ENCODE results near the gene DGKD. TPM values are rescaled to one million over a fixed set of nuclear protein-coding genes. Genes with fewer than 3 reads are reported as not detected.
A peak's percentile ranks its signal among the peaks of the same experiment; 100 is the strongest.

DGKD gene
- total RNA-seq, 6 experiments from 2014 or later = 8.1 to 12.2 (median 10.3) TPM

- H3K27me3 Mint-ChIP-seq (ENCODE audit: insufficient read depth) = peaks cover 2% of the 10 kb centered on the region
- H3K4me3 Mint-ChIP-seq = no peak overlapping the region
- H3K36me3 Mint-ChIP-seq (ENCODE audit: low read depth) = peaks cover 5% of the 10 kb centered on the region
- TF ChIP-seq CTCF (IDR thresholded peaks at IDR 0.05) = no peak
- DNase-seq = no peak
- no peaks in the 10 kb centered on the region for H3K9me3 Mint-ChIP-seq
- no peak overlapping the region for H3K27ac Mint-ChIP-seq
- peaks cover 13% of the 10 kb centered on the region for H3K4me1 Mint-ChIP-seq (ENCODE audit: low read depth)
Measured at GRCh38 chr2:233380132-233380895, 26.0 kb downstream of the DGKD start.

GRCh38 chr2:233380995-233381637 is 26.8 kb downstream of the DGKD start:
- H3K27ac Mint-ChIP-seq = no peak overlapping the region
- no peak for DNase-seq
- H3K36me3 Mint-ChIP-seq (ENCODE audit: low read depth) = peaks cover 5% of the 10 kb centered on the region
- H3K9me3 Mint-ChIP-seq = no peaks in the 10 kb centered on the region
- H3K27me3 Mint-ChIP-seq (ENCODE audit: insufficient read depth) = peaks cover 2% of the 10 kb centered on the region
- no peak for TF ChIP-seq CTCF (IDR thresholded peaks at IDR 0.05)
- peaks cover 13% of the 10 kb centered on the region for H3K4me1 Mint-ChIP-seq (ENCODE audit: low read depth)
- no peak overlapping the region for H3K4me3 Mint-ChIP-seq

GRCh38 chr2:233381638-233381995 is 27.3 kb downstream of the DGKD start:
- Mint-ChIP-seq H3K9me3 (no peaks in the 10 kb centered on the region), H3K36me3 (ENCODE audit: low read depth) (peaks cover 5% of the 10 kb centered on the region), H3K27me3 (ENCODE audit: insufficient read depth) (peaks cover 2% of the 10 kb centered on the region), H3K27ac (no peak overlapping the region), H3K4me1 (ENCODE audit: low read depth) (peaks cover 18% of the 10 kb centered on the region), H3K4me3 (no peak overlapping the region)
- no peak for TF ChIP-seq CTCF (IDR thresholded peaks at IDR 0.05)
- peak; percentile 27 for DNase-seq

GRCh38 chr2:233384015-233384414 is 29.7 kb downstream of the DGKD start:
- H3K27ac Mint-ChIP-seq = no peak overlapping the region
- H3K27me3 Mint-ChIP-seq (ENCODE audit: insufficient read depth) = peaks cover 1% of the 10 kb centered on the region
- TF ChIP-seq CTCF (IDR thresholded peaks at IDR 0.05) = peak; percentile 32; the same call in 1 of the 2 replicates
- peaks cover 35% of the 10 kb centered on the region for H3K4me1 Mint-ChIP-seq (ENCODE audit: low read depth)
- no peak for DNase-seq
- no peak overlapping the region for H3K4me3 Mint-ChIP-seq
- no peaks in the 10 kb centered on the region; the same call in 1 of the 2 replicates for H3K36me3 Mint-ChIP-seq (ENCODE audit: low read depth)
- no peaks in the 10 kb centered on the region for H3K9me3 Mint-ChIP-seq

GRCh38 chr2:233384811-233385488 is 30.7 kb downstream of the DGKD start:
- Mint-ChIP-seq H3K27ac (no peak overlapping the region; the same call in 1 of the 2 replicates), H3K9me3 (no peaks in the 10 kb centered on the region), H3K36me3 (ENCODE audit: low read depth) (no peaks in the 10 kb centered on the region), H3K4me3 (no peak overlapping the region), H3K4me1 (ENCODE audit: low read depth) (peaks cover 35% of the 10 kb centered on the region), H3K27me3 (ENCODE audit: insufficient read depth) (no peaks in the 10 kb centered on the region; the same call in 1 of the 2 replicates)
- no peak for TF ChIP-seq CTCF (IDR thresholded peaks at IDR 0.05)
- DNase-seq = no peak
